Keratinocyte (primary cell): ENCODE results near the gene CFH.

ENCODE experiments used
- CTCF ChIP-seq, 3 experiments: IDR thresholded peaks in 1 of 3; conservative IDR thresholded peaks in 1 of 3; optimal IDR thresholded peaks in 1 of 3; 2 replicates in 2 of 3; 3 replicates in 1 of 3; pipeline versions ENCODE3 to v1.5.1; 2011; ENCODE audit warnings: low read length in 3 of 3, mild to moderate bottlenecking in 3 of 3, moderate library complexity in 2 of 3, control low read depth in 1 of 3, inconsistent platforms in 1 of 3; ENCODE audit not compliant: insufficient read depth in 2 of 3; ENCODE audit errors: extremely low read depth in 1 of 3
- EZH2 ChIP-seq: IDR thresholded peaks from one replicate; pipeline ENCODE4 v1.6.1; 2012; ENCODE audit warnings: inconsistent platforms, mild to moderate bottlenecking, low read length, moderate library complexity

DNA sequence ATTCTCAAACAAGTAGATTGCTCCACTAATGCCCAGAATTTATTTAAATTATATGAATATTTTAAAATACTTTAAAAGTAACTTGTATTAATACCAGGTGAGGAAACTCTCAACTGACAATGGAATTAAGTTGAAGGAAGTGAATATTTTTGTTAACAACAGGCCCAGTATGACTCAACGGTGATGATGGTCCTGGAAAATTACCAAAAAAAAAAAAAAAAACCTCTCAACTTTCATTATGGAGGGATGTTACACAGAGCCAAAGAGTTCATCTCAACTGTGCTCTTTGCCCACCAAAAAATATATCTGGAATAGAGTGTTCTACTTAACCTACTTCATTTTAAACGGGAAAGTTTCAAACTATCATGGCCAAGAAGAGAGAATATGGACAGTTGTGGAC, 28.3 kb downstream of the CFH start:
- TF ChIP-seq EZH2 (no peak), CTCF (optimal IDR thresholded peaks at IDR 0.05 in 1 of 3, IDR thresholded peaks at IDR 0.05 in 1 of 3, conservative IDR thresholded peaks at IDR 0.05 in 1 of 3; ENCODE audit: extremely low read depth in 1 of 3, insufficient read depth in 2 of 3, low read length in 3 of 3) (no peak)
